Measurements from ENCODE around the gene FCAR.
"Not testable (repeated sequence)": the region's sequence is repeated elsewhere in the genome, so short reads cannot be mapped to it uniquely, and the experiment has no call there.

FCAR gene

GRCh38 chr19:54896036-54896435, 22.0 kb downstream of the FCAR start:
- DNase-seq = no peak

- DNase-seq = not testable (repeated sequence)
Observed at GRCh38 chr19:54898685-54899084, 24.6 kb downstream of the FCAR start.

GRCh38 chr19:54899646-54900045, 25.6 kb downstream of the FCAR start:
- DNase-seq = not testable (repeated sequence)

GRCh38 chr19:54901153-54901552, 27.1 kb downstream of the FCAR start:
- DNase-seq = not testable (repeated sequence)

- no peak for DNase-seq
Observed at GRCh38 chr19:54902061-54902460, 28.0 kb downstream of the FCAR start.

GRCh38 chr19:54903303-54903702, 29.3 kb downstream of the FCAR start:
- DNase-seq = no peak

GRCh38 chr19:54904261-54904660, 30.2 kb downstream of the FCAR start:
- DNase-seq = not testable (repeated sequence)

GRCh38 chr19:54905421-54905802, 31.4 kb downstream of the FCAR start:
- no peak for DNase-seq

- no peak for DNase-seq
Observed at GRCh38 chr19:54905803-54906511, 31.9 kb downstream of the FCAR start, which contains the start of gene NCR1. NCR1 (plus strand) TSS chr19:54906148; CDS start chr19:54906188, 40 bp downstream.

- no peak for DNase-seq
Observed at GRCh38 chr19:54906819-54907218, 32.8 kb downstream of the FCAR start.

- DNase-seq = not testable (repeated sequence)
Observed at GRCh38 chr19:54907899-54908298, 33.9 kb downstream of the FCAR start.

GRCh38 chr19:54916822-54917221, 42.8 kb downstream of the FCAR start:
- DNase-seq = no peak

GRCh38 chr19:54918499-54918898, 44.5 kb downstream of the FCAR start:
- no peak for DNase-seq

GRCh38 chr19:54919646-54920563, 45.9 kb downstream of the FCAR start:
- DNase-seq = not testable (repeated sequence)

GRCh38 chr19:54921082-54921481, 47.0 kb downstream of the FCAR start:
- DNase-seq = no peak

GRCh38 chr19:54923276-54923675, 49.2 kb downstream of the FCAR start:
- no peak for DNase-seq

GRCh38 chr19:54928299-54928698, 54.3 kb downstream of the FCAR start:
- no peak for DNase-seq

GRCh38 chr19:54937926-54938325, 63.9 kb downstream of the FCAR start:
- no peak for DNase-seq

- no peak for DNase-seq
Observed at GRCh38 chr19:54938906-54939305, 64.9 kb downstream of the FCAR start.

GRCh38 chr19:54939538-54939937, 65.5 kb downstream of the FCAR start:
- not testable (repeated sequence) for DNase-seq

All from stimulated activated naive CD4-positive, alpha-beta T cell treated with Interleukin-2 at 50 U/mL for 16 hours (primary cell).